Neutrophil (primary cell): Measurements from ENCODE around the gene PMS1.
"Not testable (repeated sequence)": the region's sequence is repeated elsewhere in the genome, so short reads cannot be mapped to it uniquely, and the experiment has no call there.

Experiments
- H3K27ac ChIP-seq: fragments of 200-600 bp; sonication (generic); 2 replicates; pipeline ENCODE4 v1.5.1; 2016; ENCODE audit warnings: mild to moderate bottlenecking, moderate library complexity
- H3K27me3 ChIP-seq: fragments of 200-600 bp; sonication (generic); 2 replicates; pipeline ENCODE4 v1.6.0; 2016; ENCODE audit warnings: mild to moderate bottlenecking
- H3K36me3 ChIP-seq: fragments of 200-600 bp; sonication (generic); 2 replicates; pipeline ENCODE4 v1.5.1; 2017
- H3K4me1 ChIP-seq, 2 experiments: fragments of 200-600 bp in 1 of 2; sonication (generic) in 1 of 2; 1 replicate in 1 of 2; 2 replicates in 1 of 2; pipeline versions ENCODE4 v1.5.1 to v1.6.1; 2013 to 2016; ENCODE audit warnings: low read depth in 1 of 2, low read length in 1 of 2, mild to moderate bottlenecking in 1 of 2, moderate library complexity in 1 of 2; ENCODE audit not compliant: control insufficient read depth in 1 of 2, insufficient read depth in 1 of 2
- H3K4me3 ChIP-seq, 2 experiments: fragments of 200-600 bp in 1 of 2; sonication (generic) in 1 of 2; 1 replicate in 1 of 2; 2 replicates in 1 of 2; pipeline ENCODE4 v1.5.1; 2013 to 2016; ENCODE audit warnings: low read depth in 1 of 2, low read length in 1 of 2, mild to moderate bottlenecking in 1 of 2, moderate library complexity in 1 of 2
- H3K9me3 ChIP-seq: fragments of 200-600 bp; sonication (generic); 2 replicates; pipeline ENCODE4 v1.5.1; 2016
- TF ChIP-seq, protein P1 (sequence below): fragments of 200-600 bp; sonication (generic); IDR thresholded peaks from 2 replicates; pipeline ENCODE4 v1.5.1; 2016; ENCODE audit warnings: antibody characterized with exemption

PMS1 gene

DNA sequence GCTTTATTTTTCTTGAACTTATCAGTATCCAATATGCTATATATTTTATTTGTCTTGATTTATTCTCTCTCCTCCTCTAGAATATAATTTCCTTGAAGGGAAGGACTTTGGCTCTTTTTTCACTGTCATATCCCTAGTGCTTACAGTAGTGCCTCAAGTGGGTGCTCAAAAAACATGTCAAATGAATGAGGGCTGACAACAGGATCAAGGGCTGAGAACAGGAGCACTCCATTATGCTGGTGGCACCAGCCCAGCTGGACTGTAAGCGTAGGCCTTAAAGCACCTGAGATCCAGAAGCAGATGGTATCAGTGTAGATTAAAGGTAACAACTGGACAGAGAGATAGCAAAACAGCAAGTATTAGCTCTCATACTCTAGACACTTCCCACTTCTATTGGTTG, 46.3 kb downstream of the PMS1 start:
- TF ChIP-seq, protein P1, sequence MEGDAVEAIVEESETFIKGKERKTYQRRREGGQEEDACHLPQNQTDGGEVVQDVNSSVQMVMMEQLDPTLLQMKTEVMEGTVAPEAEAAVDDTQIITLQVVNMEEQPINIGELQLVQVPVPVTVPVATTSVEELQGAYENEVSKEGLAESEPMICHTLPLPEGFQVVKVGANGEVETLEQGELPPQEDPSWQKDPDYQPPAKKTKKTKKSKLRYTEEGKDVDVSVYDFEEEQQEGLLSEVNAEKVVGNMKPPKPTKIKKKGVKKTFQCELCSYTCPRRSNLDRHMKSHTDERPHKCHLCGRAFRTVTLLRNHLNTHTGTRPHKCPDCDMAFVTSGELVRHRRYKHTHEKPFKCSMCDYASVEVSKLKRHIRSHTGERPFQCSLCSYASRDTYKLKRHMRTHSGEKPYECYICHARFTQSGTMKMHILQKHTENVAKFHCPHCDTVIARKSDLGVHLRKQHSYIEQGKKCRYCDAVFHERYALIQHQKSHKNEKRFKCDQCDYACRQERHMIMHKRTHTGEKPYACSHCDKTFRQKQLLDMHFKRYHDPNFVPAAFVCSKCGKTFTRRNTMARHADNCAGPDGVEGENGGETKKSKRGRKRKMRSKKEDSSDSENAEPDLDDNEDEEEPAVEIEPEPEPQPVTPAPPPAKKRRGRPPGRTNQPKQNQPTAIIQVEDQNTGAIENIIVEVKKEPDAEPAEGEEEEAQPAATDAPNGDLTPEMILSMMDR = no peak
- H3K4me3 ChIP-seq = no peak overlapping the region
- H3K27me3 ChIP-seq = no peaks in the 10 kb centered on the region
- H3K27ac ChIP-seq = no peak overlapping the region
- H3K36me3 ChIP-seq = no peaks in the 10 kb centered on the region
- H3K4me1 ChIP-seq = no peaks in the 10 kb centered on the region
- no peaks in the 10 kb centered on the region for H3K9me3 ChIP-seq

DNA sequence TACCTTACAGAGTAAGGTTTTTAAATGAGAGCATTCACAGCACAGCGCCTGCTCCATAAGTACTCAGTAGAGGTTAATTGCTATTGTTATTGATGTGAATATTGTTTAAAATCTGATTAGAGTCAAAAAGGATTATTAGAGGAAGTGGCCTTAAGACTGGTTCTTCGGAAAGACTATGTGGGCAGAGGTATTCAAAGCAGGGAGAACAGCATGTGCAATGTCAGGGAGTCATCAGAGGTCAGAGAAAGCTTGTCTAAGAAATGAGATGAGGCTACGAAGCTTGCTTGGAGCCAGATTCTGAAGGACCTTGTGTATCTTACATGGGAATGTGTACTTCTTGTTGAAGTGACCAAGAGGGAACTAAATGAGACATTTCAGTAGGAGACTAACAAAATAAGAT, 49.8 kb downstream of the PMS1 start:
- H3K27ac ChIP-seq = no peak overlapping the region
- no peaks in the 10 kb centered on the region for H3K27me3 ChIP-seq
- no peaks in the 10 kb centered on the region for H3K9me3 ChIP-seq
- TF ChIP-seq, protein P1 = no peak
- H3K4me1 ChIP-seq = peaks cover 5 to 7% of the 10 kb centered on the region in 2 experiments
- no peaks in the 10 kb centered on the region for H3K36me3 ChIP-seq
- no peak overlapping the region for H3K4me3 ChIP-seq

DNA sequence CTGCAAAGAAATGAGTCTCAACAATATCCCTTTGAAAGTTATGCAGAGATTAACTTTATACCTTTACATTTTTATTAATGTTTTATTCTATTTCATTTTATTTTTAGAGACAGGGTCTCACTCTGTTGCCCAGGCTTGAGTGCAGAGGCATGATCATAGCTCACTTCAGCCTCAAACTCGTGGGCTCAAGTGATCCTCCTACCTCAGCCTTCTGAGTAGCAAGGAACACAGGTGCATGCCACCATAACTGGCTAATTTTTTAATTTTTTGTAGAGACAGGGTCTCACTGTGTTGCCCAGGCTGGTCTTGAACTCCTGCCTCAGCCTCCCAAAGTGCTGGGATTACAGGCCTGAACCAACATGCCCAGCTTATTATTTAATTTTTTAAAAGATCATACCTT, 50.4 kb downstream of the PMS1 start:
- not testable (repeated sequence) for H3K4me3 ChIP-seq, H3K27me3 ChIP-seq, H3K27ac ChIP-seq, H3K4me1 ChIP-seq, H3K9me3 ChIP-seq, H3K36me3 ChIP-seq

DNA sequence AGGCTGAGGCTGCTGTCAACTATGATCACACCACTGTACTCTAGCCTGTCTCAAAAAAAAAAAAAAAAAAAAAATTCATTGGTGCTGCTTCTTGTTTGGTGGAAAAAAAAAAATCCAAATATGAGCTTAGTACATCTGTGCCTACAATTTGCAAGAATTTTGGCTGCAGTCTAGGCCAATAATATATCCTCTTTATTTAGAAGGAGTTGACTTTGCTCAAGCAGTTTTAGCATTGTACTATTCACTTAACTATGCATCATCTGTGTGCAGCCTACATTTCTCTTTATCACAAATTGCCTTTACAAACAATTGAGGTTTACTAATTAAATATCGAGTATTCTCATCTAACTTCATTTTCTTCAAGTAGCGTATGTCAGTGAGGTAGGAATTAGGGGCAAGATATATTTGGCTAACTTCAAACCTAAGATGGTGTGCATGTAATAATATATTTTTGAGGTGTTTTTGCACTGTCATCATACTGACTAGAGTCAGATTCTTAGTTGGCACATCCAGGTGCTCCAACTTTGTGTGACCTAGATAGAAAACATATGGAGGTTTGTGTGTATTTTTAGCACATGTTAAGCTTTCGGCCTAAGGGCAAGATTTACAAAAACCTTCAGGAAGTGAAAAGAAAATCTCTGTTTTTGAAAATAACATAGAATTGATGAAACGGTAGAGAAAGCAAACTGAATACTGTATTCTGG, 51.8 kb downstream of the PMS1 start:
- Histone ChIP-seq H3K27me3 (no peaks in the 10 kb centered on the region), H3K4me3 (no peak overlapping the region), H3K36me3 (no peaks in the 10 kb centered on the region), H3K4me1 (peaks cover 5 to 7% of the 10 kb centered on the region in 2 experiments), H3K27ac (no peak overlapping the region), H3K9me3 (no peaks in the 10 kb centered on the region)
- TF ChIP-seq, protein P1 = no peak

- TF ChIP-seq, protein P1 = no peak
- H3K9me3 ChIP-seq = no peaks in the 10 kb centered on the region
- H3K27ac ChIP-seq = no peak overlapping the region
- H3K4me3 ChIP-seq = no peak overlapping the region
- H3K36me3 ChIP-seq = no peaks in the 10 kb centered on the region
- no peaks in the 10 kb centered on the region for H3K27me3 ChIP-seq
- peaks cover 5 to 7% of the 10 kb centered on the region in 2 experiments for H3K4me1 ChIP-seq
Measured at GRCh38 chr2:189836644-189837043, 52.4 kb downstream of the PMS1 start.

DNA sequence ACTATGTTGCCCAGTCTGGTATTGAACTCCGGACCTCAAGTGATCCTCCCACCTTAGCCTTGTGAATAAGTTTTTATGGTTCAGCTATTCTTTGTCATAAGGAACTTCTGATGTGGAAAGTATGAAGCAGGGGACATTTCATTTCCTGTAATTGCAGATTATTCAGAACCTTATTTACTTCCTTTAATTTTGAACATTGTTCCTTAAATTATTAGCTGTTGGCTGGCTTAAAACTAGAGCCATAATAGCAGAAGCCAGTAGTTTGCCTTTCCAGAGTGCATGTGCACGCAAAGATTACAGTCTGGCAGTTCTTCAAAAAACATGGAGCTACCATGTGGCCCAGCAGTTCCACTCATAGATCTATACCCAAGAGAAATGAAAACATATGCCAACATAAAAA, 53.1 kb downstream of the PMS1 start:
- Histone ChIP-seq H3K27me3 (no peaks in the 10 kb centered on the region), H3K36me3 (no peaks in the 10 kb centered on the region), H3K4me1 (peaks cover 5 to 7% of the 10 kb centered on the region in 2 experiments), H3K27ac (no peak overlapping the region), H3K4me3 (no peak overlapping the region), H3K9me3 (no peaks in the 10 kb centered on the region)
- TF ChIP-seq, protein P1 = no peak
